GM12878 (cell line): Measurements from ENCODE around the gene PLA2G4A. TPM values are rescaled to one million over a fixed set of nuclear protein-coding genes. Genes with fewer than 3 reads are reported as not detected.

Experiments used
- ATAC-seq: fragments of 200-7000 bp; cut with Tn5 transposase; 3 replicates; pipeline ENCODE4 v1.9.1; 2020; ENCODE audit warnings: mild to moderate bottlenecking, moderate library complexity
- BruUV-seq: library from RNA; stranded (reverse); fragments of 400-500 nt; replicated peaks from 2 replicates; lab custom pipeline; 2021; lab: Mats Ljungman, UMichigan
- CTCF ChIA-PET: fragments of 300-600 bp; sonication (Branson Sonifier 250); formaldehyde crosslinking; extraction: SDS; loops from one replicate; lab custom pipeline; 2021; ENCODE audit warnings: inconsistent platforms; lab: Yijun Ruan, JAX
- POLR2A ChIA-PET: fragments of 350-600 bp; formaldehyde crosslinking; extraction: SDS; loops from one replicate; lab custom pipeline; 2021; ENCODE audit warnings: inconsistent platforms; lab: Charles Lee
- RAD21 ChIA-PET: fragments of 300-600 bp; sonication (Branson Sonifier 250); formaldehyde crosslinking; loops from one replicate; lab custom pipeline; 2023; ENCODE audit warnings: antibody characterized with exemption; ENCODE audit not compliant: unreplicated experiment; lab: Charles Lee
- SMC1A ChIA-PET: fragments of 300-600 bp; sonication (Branson Sonifier 250); formaldehyde crosslinking; loops from one replicate; lab custom pipeline; 2023; ENCODE audit not compliant: unreplicated experiment, uncharacterized antibody; lab: Charles Lee
- DNase-seq: peaks from one replicate; pipeline ENCODE4 v3.0.0-alpha.2; 2011; ENCODE audit warnings: low read depth, low spot score
- FAIRE-seq: peaks from 3 replicates; lab custom pipeline; 2011; peaks lifted over from hg19 to GRCh38; lab: Jason Lieb, UNC
- H2AFZ ChIP-seq: 2 replicates; pipeline ENCODE4 v1.6.0; 2011; ENCODE audit warnings: low read depth, low read length, control low read depth; ENCODE audit not compliant: control insufficient read depth
- H3K27ac ChIP-seq: 2 replicates; pipeline ENCODE4 v1.5.1; 2011; ENCODE audit warnings: control low read depth; ENCODE audit not compliant: control insufficient read depth, insufficient read depth
- H3K27me3 ChIP-seq, 2 experiments: replicated peaks in 1 of 2; 2 replicates each; pipeline versions ENCODE4 v1.6.0 to v1.6.1; 2011; ENCODE audit warnings: low read length in 1 of 2; ENCODE audit not compliant: control insufficient read depth in 2 of 2, insufficient read depth in 2 of 2
- H3K36me3 ChIP-seq, 2 experiments: 2 replicates each; pipeline ENCODE4 v1.5.1; 2011; ENCODE audit warnings: low read length in 1 of 2; ENCODE audit not compliant: control insufficient read depth in 2 of 2, insufficient read depth in 2 of 2
- H3K4me1 ChIP-seq: 2 replicates; pipeline ENCODE4 v1.6.1; 2011; ENCODE audit warnings: mild to moderate bottlenecking, low read length, moderate library complexity, mixed read lengths; ENCODE audit not compliant: control insufficient read depth, insufficient read depth
- H3K4me2 ChIP-seq: 2 replicates; pipeline ENCODE4 v1.6.0; 2011; ENCODE audit warnings: control low read depth; ENCODE audit not compliant: control insufficient read depth, insufficient read depth
- H3K4me3 ChIP-seq: fragments of 200-600 bp; sonication (generic); 2 replicates; pipeline ENCODE4 v1.5.1; 2016
- H3K79me2 ChIP-seq: 2 replicates; pipeline ENCODE4 v1.6.0; 2011; ENCODE audit warnings: low read length; ENCODE audit not compliant: control insufficient read depth, insufficient read depth
- H3K9ac ChIP-seq: 2 replicates; pipeline ENCODE4 v1.8.0; 2011; ENCODE audit warnings: low read length, control low read depth, mixed read lengths; ENCODE audit not compliant: control insufficient read depth, insufficient read depth
- H3K9me3 ChIP-seq: replicated peaks from 3 replicates; pipeline ENCODE4 v1.5.1; 2011; ENCODE audit warnings: mild to moderate bottlenecking, low read length; ENCODE audit not compliant: control insufficient read depth, insufficient read depth
- H4K20me1 ChIP-seq: 2 replicates; pipeline ENCODE4 v1.6.0; 2011; ENCODE audit not compliant: control insufficient read depth, insufficient read depth
- JUND ChIP-seq: IDR thresholded peaks from 2 replicates; pipeline ENCODE4 v1.6.1; 2012; ENCODE audit warnings: low read depth, mild to moderate bottlenecking, low read length, improper control_type of control experiment, moderate library complexity
- NFIC ChIP-seq: IDR thresholded peaks from 2 replicates; pipeline ENCODE4 v1.6.1; 2012; ENCODE audit warnings: low read depth, mild to moderate bottlenecking, inconsistent platforms, low read length, moderate library complexity
- PAX5 ChIP-seq: IDR thresholded peaks from 2 replicates; pipeline ENCODE4 v1.6.1; 2011; ENCODE audit warnings: low read depth, low read length, borderline replicate concordance
- RBBP5 ChIP-seq: fragments of 200-600 bp; sonication (generic); conservative IDR thresholded peaks from 2 replicates; pipeline ENCODE4 v1.6.1; 2016
- RFX5 ChIP-seq: IDR thresholded peaks from 2 replicates; pipeline ENCODE4 v1.6.1; 2011; ENCODE audit warnings: low read depth, low read length, improper control_type of control experiment
- SIN3A ChIP-seq: IDR thresholded peaks from 2 replicates; pipeline ENCODE4 v1.6.1; 2012; ENCODE audit warnings: low read depth, low read length, improper control_type of control experiment
- SREBF1 ChIP-seq: IDR thresholded peaks from 2 replicates; pipeline ENCODE4 v1.6.1; 2012; ENCODE audit warnings: mild to moderate bottlenecking, low read length
- ZZZ3 ChIP-seq: IDR thresholded peaks from 2 replicates; pipeline ENCODE4 v1.6.1; 2011; ENCODE audit warnings: low read depth; ENCODE audit not compliant: control insufficient read depth, insufficient read length
- in situ Hi-C: fragments of 300-500 bp; cut with MboI; formaldehyde crosslinking; loops from 9 replicates; pipeline ENCODE4 v1.14.3; 2018; ENCODE audit warnings: mixed read lengths
- intact Hi-C: fragments of 100-400 bp; cut with micrococcal nuclease; formaldehyde crosslinking; loops from one replicate; pipeline ENCODE4 v1.14.2; 2022; ENCODE audit not compliant: unreplicated experiment
- polyA plus RNA-seq, 11 experiments: library from polyadenylated mRNA; depleted of rRNA in 4 of 11; unstranded in 6 of 11; stranded (reverse) in 5 of 11; fragments of >200 nt; fragmentation: Nextera tagmentation in 4 of 11; fragmentation: Illumina TruSeq in 1 of 11; extraction: Ambion mirVana in 4 of 11; extraction: Trizol in 1 of 11; gene quantifications; 1 replicate in 1 of 11; 2 replicates in 10 of 11; pipeline versions ENCODE4 v1.2.1 to v1.2.3, GENCODE V29; 2011 to 2016; ENCODE audit warnings: inconsistent platforms in 2 of 11, missing spikeins in 2 of 11, low read depth in 1 of 11
- total RNA-seq, 4 experiments: library from RNA; depleted of rRNA in 3 of 4; stranded (reverse); fragments of >200 nt in 3 of 4; fragmentation: Illumina TruSeq in 1 of 4; extraction: Trizol in 1 of 4; gene quantifications; 2 replicates each; pipeline versions ENCODE4 v1.2.1 to v1.2.3, GENCODE V29; 2013 to 2021
- TF ChIP-seq, protein P1 (sequence below): fragments of 450-650 bp; conservative IDR thresholded peaks from 2 replicates; pipeline ENCODE4 v1.6.1; 2017; ENCODE audit warnings: mild to moderate bottlenecking, moderate library complexity
- TF ChIP-seq, protein P2 (sequence below): IDR thresholded peaks from 2 replicates; pipeline ENCODE4 v1.6.1; 2011; ENCODE audit warnings: borderline replicate concordance, low read depth, mild to moderate bottlenecking, moderate library complexity, mixed read lengths, low read length; ENCODE audit not compliant: insufficient read depth; ENCODE audit errors: extremely low read length
- TF ChIP-seq, protein P3 (sequence below): fragments of 450-650 bp; IDR thresholded peaks from 2 replicates; pipeline ENCODE4 v1.6.1; 2017; ENCODE audit warnings: low read depth, mild to moderate bottlenecking, moderate library complexity
- TF ChIP-seq, protein P4 (sequence below): fragments of 450-650 bp; IDR thresholded peaks from 2 replicates; pipeline ENCODE4 v1.6.1; 2017; ENCODE audit warnings: mild to moderate bottlenecking

The PLA2G4A gene
- total and polyA plus RNA-seq, 10 of the 15 experiments (the other 5 are each of a cell fraction or from before 2014, with no cell fraction given) = 0.70 to 3.3 (median 1.5) TPM; not detected in 1

DNA sequence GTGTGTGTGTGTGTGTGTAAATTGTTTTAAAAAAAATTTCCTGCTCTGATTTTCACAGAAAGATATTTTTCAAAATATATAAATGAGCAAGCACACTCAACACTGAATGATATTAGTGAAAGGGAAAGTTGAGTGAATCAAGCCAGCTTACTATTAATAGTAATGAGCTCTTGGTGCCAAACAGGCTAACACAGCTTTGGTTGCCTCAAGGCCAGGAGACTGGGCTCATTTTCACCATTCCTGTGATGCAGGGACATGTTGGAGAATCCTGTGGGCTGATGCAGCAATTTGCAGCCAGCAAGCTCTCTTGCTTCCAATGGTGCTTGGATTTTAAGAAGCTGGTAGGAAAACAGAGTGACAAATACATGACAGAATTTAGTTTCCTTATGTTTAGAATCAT lies 30.2 kb downstream of the PLA2G4A start:
- Histone ChIP-seq H3K79me2 (no peaks in the 10 kb centered on the region), H3K9ac (no peak overlapping the region), H3K9me3 (no peaks in the 10 kb centered on the region), H4K20me1 (no peaks in the 10 kb centered on the region), H3K27ac (no peak overlapping the region), H3K27me3 (no peaks in the 10 kb centered on the region), H2AFZ (no peak overlapping the region), H3K4me3 (no peak overlapping the region), H3K4me2 (no peak overlapping the region), H3K4me1 (no peaks in the 10 kb centered on the region), H3K36me3 (no peaks in the 10 kb centered on the region)
- in situ Hi-C loops = no loop called here
- CTCF ChIA-PET = no interaction called here
- RAD21 ChIA-PET = no interaction called here
- intact Hi-C loops = no loop called here
- BruUV-seq = no TSS peak
- TF ChIP-seq SREBF1 (no peak), PAX5 (no peak), ZZZ3 (no peak), RBBP5 (no peak), RFX5 (no peak), SIN3A (no peak), JUND (no peak), NFIC (no peak)
- TF ChIP-seq, protein P1, sequence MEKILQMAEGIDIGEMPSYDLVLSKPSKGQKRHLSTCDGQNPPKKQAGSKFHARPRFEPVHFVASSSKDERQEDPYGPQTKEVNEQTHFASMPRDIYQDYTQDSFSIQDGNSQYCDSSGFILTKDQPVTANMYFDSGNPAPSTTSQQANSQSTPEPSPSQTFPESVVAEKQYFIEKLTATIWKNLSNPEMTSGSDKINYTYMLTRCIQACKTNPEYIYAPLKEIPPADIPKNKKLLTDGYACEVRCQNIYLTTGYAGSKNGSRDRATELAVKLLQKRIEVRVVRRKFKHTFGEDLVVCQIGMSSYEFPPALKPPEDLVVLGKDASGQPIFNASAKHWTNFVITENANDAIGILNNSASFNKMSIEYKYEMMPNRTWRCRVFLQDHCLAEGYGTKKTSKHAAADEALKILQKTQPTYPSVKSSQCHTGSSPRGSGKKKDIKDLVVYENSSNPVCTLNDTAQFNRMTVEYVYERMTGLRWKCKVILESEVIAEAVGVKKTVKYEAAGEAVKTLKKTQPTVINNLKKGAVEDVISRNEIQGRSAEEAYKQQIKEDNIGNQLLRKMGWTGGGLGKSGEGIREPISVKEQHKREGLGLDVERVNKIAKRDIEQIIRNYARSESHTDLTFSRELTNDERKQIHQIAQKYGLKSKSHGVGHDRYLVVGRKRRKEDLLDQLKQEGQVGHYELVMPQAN = no peak
- TF ChIP-seq, protein P2, sequence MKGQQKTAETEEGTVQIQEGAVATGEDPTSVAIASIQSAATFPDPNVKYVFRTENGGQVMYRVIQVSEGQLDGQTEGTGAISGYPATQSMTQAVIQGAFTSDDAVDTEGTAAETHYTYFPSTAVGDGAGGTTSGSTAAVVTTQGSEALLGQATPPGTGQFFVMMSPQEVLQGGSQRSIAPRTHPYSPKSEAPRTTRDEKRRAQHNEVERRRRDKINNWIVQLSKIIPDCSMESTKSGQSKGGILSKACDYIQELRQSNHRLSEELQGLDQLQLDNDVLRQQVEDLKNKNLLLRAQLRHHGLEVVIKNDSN = no peak
- TF ChIP-seq, protein P3, sequence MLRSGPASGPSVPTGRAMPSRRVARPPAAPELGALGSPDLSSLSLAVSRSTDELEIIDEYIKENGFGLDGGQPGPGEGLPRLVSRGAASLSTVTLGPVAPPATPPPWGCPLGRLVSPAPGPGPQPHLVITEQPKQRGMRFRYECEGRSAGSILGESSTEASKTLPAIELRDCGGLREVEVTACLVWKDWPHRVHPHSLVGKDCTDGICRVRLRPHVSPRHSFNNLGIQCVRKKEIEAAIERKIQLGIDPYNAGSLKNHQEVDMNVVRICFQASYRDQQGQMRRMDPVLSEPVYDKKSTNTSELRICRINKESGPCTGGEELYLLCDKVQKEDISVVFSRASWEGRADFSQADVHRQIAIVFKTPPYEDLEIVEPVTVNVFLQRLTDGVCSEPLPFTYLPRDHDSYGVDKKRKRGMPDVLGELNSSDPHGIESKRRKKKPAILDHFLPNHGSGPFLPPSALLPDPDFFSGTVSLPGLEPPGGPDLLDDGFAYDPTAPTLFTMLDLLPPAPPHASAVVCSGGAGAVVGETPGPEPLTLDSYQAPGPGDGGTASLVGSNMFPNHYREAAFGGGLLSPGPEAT = no peak
- TF ChIP-seq, protein P4, sequence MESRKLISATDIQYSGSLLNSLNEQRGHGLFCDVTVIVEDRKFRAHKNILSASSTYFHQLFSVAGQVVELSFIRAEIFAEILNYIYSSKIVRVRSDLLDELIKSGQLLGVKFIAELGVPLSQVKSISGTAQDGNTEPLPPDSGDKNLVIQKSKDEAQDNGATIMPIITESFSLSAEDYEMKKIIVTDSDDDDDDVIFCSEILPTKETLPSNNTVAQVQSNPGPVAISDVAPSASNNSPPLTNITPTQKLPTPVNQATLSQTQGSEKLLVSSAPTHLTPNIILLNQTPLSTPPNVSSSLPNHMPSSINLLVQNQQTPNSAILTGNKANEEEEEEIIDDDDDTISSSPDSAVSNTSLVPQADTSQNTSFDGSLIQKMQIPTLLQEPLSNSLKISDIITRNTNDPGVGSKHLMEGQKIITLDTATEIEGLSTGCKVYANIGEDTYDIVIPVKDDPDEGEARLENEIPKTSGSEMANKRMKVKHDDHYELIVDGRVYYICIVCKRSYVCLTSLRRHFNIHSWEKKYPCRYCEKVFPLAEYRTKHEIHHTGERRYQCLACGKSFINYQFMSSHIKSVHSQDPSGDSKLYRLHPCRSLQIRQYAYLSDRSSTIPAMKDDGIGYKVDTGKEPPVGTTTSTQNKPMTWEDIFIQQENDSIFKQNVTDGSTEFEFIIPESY = no peak
- DNase-seq (no peak), FAIRE-seq (no peak), ATAC-seq (no peak)
- POLR2A ChIA-PET = no interaction called here
- SMC1A ChIA-PET = interaction anchor here (0.7 kb wide), 1 partner anchor 493 kb away, joined by 3 read pairs; no protein-coding TSS in a partner anchor
